Smooth muscle cell (in vitro differentiated cells): ENCODE results near the gene ZNF609. TPM values are rescaled to one million over a fixed set of nuclear protein-coding genes. Genes with fewer than 3 reads are reported as not detected.
A peak's percentile ranks its signal among the peaks of the same experiment; 100 is the strongest.

Source experiments
- DNase-seq: peaks from one replicate; lab custom pipeline; 2025; ENCODE audit not compliant: unreplicated experiment; lab: John Stamatoyannopoulos, UW
- H2AFZ ChIP-seq: fragments of 200-600 bp; sonication (generic); 2 replicates; pipeline ENCODE4 v1.6.0; 2016; ENCODE audit warnings: antibody characterized with exemption, low read depth, mild to moderate bottlenecking
- H3F3A ChIP-seq: fragments of 200-600 bp; sonication (generic); 2 replicates; pipeline ENCODE4 v1.6.0; 2017; ENCODE audit warnings: antibody characterized with exemption, low read depth
- H3K27ac ChIP-seq: fragments of 200-600 bp; sonication (generic); 2 replicates; pipeline ENCODE4 v1.5.1; 2016; ENCODE audit warnings: low read depth, mild to moderate bottlenecking
- H3K27me3 ChIP-seq: fragments of 200-600 bp; sonication (generic); 2 replicates; pipeline ENCODE4 v1.6.1; 2016; ENCODE audit warnings: low read depth, mild to moderate bottlenecking
- H3K36me3 ChIP-seq: fragments of 200-600 bp; sonication (generic); 2 replicates; pipeline ENCODE4 v1.5.1; 2016; ENCODE audit warnings: low read depth
- H3K4me1 ChIP-seq: fragments of 200-600 bp; sonication (generic); 2 replicates; pipeline ENCODE4 v1.5.1; 2016; ENCODE audit warnings: low read depth
- H3K4me2 ChIP-seq: fragments of 200-600 bp; sonication (generic); 2 replicates; pipeline ENCODE4 v1.6.0; 2016; ENCODE audit warnings: mild to moderate bottlenecking
- H3K4me3 ChIP-seq: fragments of 200-600 bp; sonication (generic); 2 replicates; pipeline ENCODE4 v1.5.1; 2016; ENCODE audit warnings: mild to moderate bottlenecking
- H3K79me2 ChIP-seq: fragments of 200-600 bp; sonication (generic); 2 replicates; pipeline ENCODE4 v1.6.0; 2016; ENCODE audit warnings: low read depth, mild to moderate bottlenecking
- H3K9ac ChIP-seq: fragments of 200-600 bp; sonication (generic); 2 replicates; pipeline ENCODE4 v1.6.0; 2016; ENCODE audit warnings: low read depth
- H3K9me3 ChIP-seq: fragments of 200-600 bp; sonication (generic); replicated peaks from 2 replicates; pipeline ENCODE4 v1.5.1; 2016; ENCODE audit warnings: low read depth
- H4K20me1 ChIP-seq: fragments of 200-600 bp; sonication (generic); 2 replicates; pipeline ENCODE4 v1.6.0; 2016; ENCODE audit warnings: low read depth
- WGBS: methylation state at CpG from one replicate; pipeline ENCODE4 v1.1.7; 2016; ENCODE audit warnings: low lambda C conversion rate; 5-methylcytosine and 5-hydroxymethylcytosine counted together
- polyA plus RNA-seq: library from polyadenylated mRNA; unstranded; fragments of >200 nt; fragmentation: Nextera tagmentation; extraction: Ambion mirVana; gene quantifications from 2 replicates; pipeline ENCODE4 v1.2.1, GENCODE V29; 2016
- total RNA-seq: library from RNA; depleted of rRNA; stranded (reverse); fragments of >200 nt; gene quantifications from 2 replicates; pipeline ENCODE4 v1.2.3, GENCODE V29; 2014
- TF ChIP-seq, protein P1 (sequence below): fragments of 200-600 bp; sonication (generic); IDR thresholded peaks from 2 replicates; pipeline ENCODE4 v1.5.1; 2017; ENCODE audit warnings: borderline replicate concordance, mild to moderate bottlenecking, antibody characterized with exemption; ENCODE audit not compliant: insufficient read depth, poor library complexity, severe bottlenecking

Gene ZNF609
- total and polyA plus RNA-seq, 2 experiments from 2014 or later, result 9.9 to 15.6 TPM

DNA sequence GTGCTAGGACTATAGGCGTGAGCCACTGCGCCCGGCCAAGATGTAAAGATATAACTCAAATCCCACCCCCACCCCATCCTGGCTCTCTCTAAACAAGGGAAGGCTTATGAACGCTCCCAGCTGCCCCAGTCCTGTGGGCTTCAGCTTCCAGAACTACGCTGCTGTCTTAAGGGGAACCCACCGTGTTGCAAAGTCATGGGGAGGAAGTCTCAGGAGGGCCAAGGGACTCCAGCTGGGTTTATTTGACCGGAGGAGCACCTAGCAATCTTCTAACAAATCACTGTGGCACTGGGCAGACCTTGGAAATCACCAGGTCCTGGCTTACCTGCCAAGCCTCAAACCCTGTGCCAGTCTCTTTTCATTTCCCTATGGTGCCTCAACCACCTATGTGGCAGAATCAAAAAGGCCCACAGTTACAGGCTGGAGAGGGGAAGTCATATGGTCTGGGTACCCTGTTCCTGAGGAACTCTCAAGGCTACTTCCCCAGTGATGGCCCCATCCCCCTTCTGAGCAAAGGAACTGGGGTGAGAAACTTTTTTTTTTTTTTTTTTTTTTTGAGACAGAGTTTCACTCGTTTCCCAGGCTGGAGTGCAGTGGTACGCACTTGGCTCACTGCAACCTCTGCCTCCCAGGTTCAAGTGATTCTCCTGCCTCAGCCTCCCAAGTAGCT lies 231.7 kb downstream of the ZNF609 start:
- H3K4me3 ChIP-seq, result no peak overlapping the region
- no peaks in the 10 kb centered on the region for H3K27me3 ChIP-seq
- TF ChIP-seq, protein P1, sequence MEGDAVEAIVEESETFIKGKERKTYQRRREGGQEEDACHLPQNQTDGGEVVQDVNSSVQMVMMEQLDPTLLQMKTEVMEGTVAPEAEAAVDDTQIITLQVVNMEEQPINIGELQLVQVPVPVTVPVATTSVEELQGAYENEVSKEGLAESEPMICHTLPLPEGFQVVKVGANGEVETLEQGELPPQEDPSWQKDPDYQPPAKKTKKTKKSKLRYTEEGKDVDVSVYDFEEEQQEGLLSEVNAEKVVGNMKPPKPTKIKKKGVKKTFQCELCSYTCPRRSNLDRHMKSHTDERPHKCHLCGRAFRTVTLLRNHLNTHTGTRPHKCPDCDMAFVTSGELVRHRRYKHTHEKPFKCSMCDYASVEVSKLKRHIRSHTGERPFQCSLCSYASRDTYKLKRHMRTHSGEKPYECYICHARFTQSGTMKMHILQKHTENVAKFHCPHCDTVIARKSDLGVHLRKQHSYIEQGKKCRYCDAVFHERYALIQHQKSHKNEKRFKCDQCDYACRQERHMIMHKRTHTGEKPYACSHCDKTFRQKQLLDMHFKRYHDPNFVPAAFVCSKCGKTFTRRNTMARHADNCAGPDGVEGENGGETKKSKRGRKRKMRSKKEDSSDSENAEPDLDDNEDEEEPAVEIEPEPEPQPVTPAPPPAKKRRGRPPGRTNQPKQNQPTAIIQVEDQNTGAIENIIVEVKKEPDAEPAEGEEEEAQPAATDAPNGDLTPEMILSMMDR, result no peak
- peaks cover 88% of the 10 kb centered on the region for H4K20me1 ChIP-seq
- no peak overlapping the region for H2AFZ ChIP-seq
- WGBS, result 95% methylated on average over 9 of the region's 9 CpGs
- no peak overlapping the region for H3K9ac ChIP-seq
- H3K27ac ChIP-seq, result peak overlapping the region; percentile 55
- H3K4me2 ChIP-seq, result no peak overlapping the region
- peaks cover 55% of the 10 kb centered on the region for H3K79me2 ChIP-seq
- DNase-seq, result no peak
- peaks cover 9% of the 10 kb centered on the region for H3K4me1 ChIP-seq
- peaks cover 4% of the 10 kb centered on the region for H3K36me3 ChIP-seq
- peaks cover 13% of the 10 kb centered on the region for H3F3A ChIP-seq
- H3K9me3 ChIP-seq, result no peaks in the 10 kb centered on the region

DNA sequence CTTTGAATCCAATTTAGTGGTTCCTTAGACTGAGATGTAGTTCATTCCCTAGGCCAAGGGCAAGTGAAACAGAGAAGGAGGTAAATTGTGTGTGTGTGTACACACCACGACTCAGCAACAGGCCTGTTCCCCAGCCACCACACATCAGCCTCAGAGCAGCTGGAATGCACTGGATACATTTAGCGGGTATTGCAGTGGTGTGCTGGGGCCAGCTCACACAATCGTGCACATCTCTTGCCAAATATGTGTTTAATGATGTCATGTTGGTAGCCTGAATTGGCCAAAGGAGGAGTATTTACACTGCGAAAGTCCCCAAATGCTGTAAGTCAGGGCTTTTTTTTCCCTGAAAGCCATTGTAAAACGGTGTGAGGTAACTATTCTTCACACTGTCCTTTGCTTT lies 232.8 kb downstream of the ZNF609 start:
- Histone ChIP-seq H3K4me1 (peaks cover 17% of the 10 kb centered on the region), H3K79me2 (peaks cover 66% of the 10 kb centered on the region), H3K27ac (peak overlapping the region; percentile 55), H3K4me3 (no peak overlapping the region), H3K4me2 (peak overlapping the region; percentile 5), H2AFZ (no peak overlapping the region), H3K9me3 (no peaks in the 10 kb centered on the region), H3F3A (peaks cover 10% of the 10 kb centered on the region), H3K36me3 (peaks cover 4% of the 10 kb centered on the region), H4K20me1 (peaks cover 88% of the 10 kb centered on the region), H3K9ac (no peak overlapping the region), H3K27me3 (no peaks in the 10 kb centered on the region)
- WGBS, result 39% methylated on average over 5 of the region's 5 CpGs
- TF ChIP-seq, protein P1, result no peak
- DNase-seq, result no peak

DNA sequence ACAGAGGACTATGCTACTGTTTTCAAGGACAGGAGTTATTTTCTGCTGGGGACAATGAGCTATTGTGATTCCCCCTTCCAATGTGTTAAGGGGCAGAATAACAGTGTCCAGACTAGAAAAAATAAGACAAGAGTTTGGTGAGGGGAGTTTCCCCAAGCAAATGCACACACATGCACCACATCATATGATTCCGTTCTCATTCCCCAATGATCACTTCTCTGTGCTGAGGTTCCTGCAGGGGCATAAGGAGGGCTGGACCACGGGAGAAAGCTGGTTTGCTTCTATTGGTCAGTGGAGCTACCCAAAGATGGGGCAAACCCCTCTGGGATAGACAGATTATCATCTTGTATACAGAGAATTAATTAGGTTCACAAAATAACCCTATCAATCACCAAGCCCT lies 234.4 kb downstream of the ZNF609 start:
- Histone ChIP-seq H3K36me3 (no peaks in the 10 kb centered on the region), H3K79me2 (peaks cover 83% of the 10 kb centered on the region), H3K27me3 (no peaks in the 10 kb centered on the region), H2AFZ (no peak overlapping the region), H3K4me2 (no peak overlapping the region), H3F3A (peaks cover 3% of the 10 kb centered on the region), H3K4me1 (peaks cover 34% of the 10 kb centered on the region), H3K4me3 (no peak overlapping the region), H3K9me3 (no peaks in the 10 kb centered on the region), H3K9ac (no peak overlapping the region), H4K20me1 (peaks cover 96% of the 10 kb centered on the region), H3K27ac (no peak overlapping the region)
- DNase-seq, result no peak
- 95% methylated on average over 2 of the region's 2 CpGs for WGBS
- TF ChIP-seq, protein P1, result no peak

DNA sequence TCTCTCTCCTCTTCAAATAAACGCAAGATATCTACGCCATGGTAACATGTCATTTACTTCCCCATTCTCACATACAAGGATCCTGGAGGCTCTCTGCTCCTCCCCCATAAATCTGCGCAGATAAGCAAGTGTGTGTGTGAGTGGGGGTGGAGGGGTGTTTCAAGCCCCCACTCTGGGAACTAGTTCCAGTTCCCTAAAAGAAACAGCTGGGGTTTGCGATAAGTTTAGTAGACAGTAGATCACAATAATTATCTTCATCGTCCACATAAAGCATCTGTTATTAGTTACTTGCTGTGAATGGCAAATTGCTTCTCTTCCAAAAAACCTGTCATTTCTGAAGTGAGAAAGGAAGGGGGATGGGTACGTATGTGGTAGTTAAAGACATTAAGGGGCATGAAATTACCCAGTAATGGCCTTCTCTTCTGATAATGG lies 235.2 kb downstream of the ZNF609 start:
- Histone ChIP-seq H3K4me3 (no peak overlapping the region), H3K27ac (no peak overlapping the region), H3K9ac (no peak overlapping the region), H3K27me3 (no peaks in the 10 kb centered on the region), H4K20me1 (peaks cover 99% of the 10 kb centered on the region), H3K4me1 (peaks cover 42% of the 10 kb centered on the region), H3F3A (peaks cover 5% of the 10 kb centered on the region), H3K9me3 (no peaks in the 10 kb centered on the region), H3K79me2 (peaks cover 90% of the 10 kb centered on the region), H3K4me2 (no peak overlapping the region), H3K36me3 (no peaks in the 10 kb centered on the region), H2AFZ (no peak overlapping the region)
- DNase-seq, result no peak
- WGBS, result 68% methylated on average over 6 of the region's 6 CpGs
- TF ChIP-seq, protein P1, result no peak
